CD14-positive monocyte (primary cell): ENCODE measurements around the gene FAM90A26. TPM values are rescaled to one million over a fixed set of nuclear protein-coding genes. Genes with fewer than 3 reads are reported as not detected.
"Not testable (repeated sequence)": the region's sequence is repeated elsewhere in the genome, so short reads cannot be mapped to it uniquely, and the experiment has no call there.

ENCODE experiments used
- DNase-seq, 3 donors: peaks; one replicate each; pipeline ENCODE4 v3.0.0-alpha.2; 2011 to 2022
- H2AFZ ChIP-seq: 2 replicates; pipeline ENCODE4 v1.6.0; 2012; ENCODE audit warnings: mild to moderate bottlenecking, low read depth, low read length, inconsistent platforms; ENCODE audit not compliant: insufficient read depth, poor library complexity, severe bottlenecking
- H3K27ac ChIP-seq, 2 donors: 1 replicate in 1 of 2; 2 replicates in 1 of 2; pipeline ENCODE4 v1.5.1; 2012 to 2013; ENCODE audit warnings: low read length in 2 of 2, control low read depth in 1 of 2, inconsistent platforms in 1 of 2, low read depth in 1 of 2, mild to moderate bottlenecking in 1 of 2
- H3K27me3 ChIP-seq, 2 donors: one replicate each; pipeline versions ENCODE4 v1.6.0 to v1.6.1; 2011 to 2013; ENCODE audit warnings: low read length in 2 of 2; ENCODE audit not compliant: control insufficient read depth in 2 of 2, insufficient read depth in 2 of 2
- H3K36me3 ChIP-seq, 2 donors: replicated peaks in 1 of 2; 1 replicate in 1 of 2; 2 replicates in 1 of 2; pipeline versions ENCODE4 v1.5.1 to v1.6.1; 2012 to 2013; ENCODE audit warnings: low read length in 2 of 2, control low read depth in 1 of 2, inconsistent platforms in 1 of 2, mild to moderate bottlenecking in 1 of 2; ENCODE audit not compliant: insufficient read depth in 2 of 2, control insufficient read depth in 1 of 2
- H3K4me1 ChIP-seq, 2 donors: 1 replicate in 1 of 2; 2 replicates in 1 of 2; pipeline versions ENCODE4 v1.5.1 to v1.6.1; 2012 to 2013; ENCODE audit warnings: low read length in 2 of 2, control low read depth in 1 of 2, inconsistent platforms in 1 of 2, mild to moderate bottlenecking in 1 of 2, moderate library complexity in 1 of 2; ENCODE audit not compliant: insufficient read depth in 2 of 2, control insufficient read depth in 1 of 2
- H3K4me2 ChIP-seq: replicated peaks from 2 replicates; pipeline ENCODE3; 2012; ENCODE audit warnings: low read length, moderate library complexity, mild to moderate bottlenecking; ENCODE audit not compliant: poor library complexity, severe bottlenecking; ENCODE audit errors: extremely low read depth
- H3K4me3 ChIP-seq, 3 experiments: fragments of 200-600 bp in 1 of 3; sonication (generic) in 1 of 3; replicated peaks in 1 of 3; 1 replicate in 2 of 3; 2 replicates in 1 of 3; pipeline ENCODE4 v1.5.1; 2011 to 2013; ENCODE audit warnings: low read length in 3 of 3, mild to moderate bottlenecking in 3 of 3, control low read depth in 2 of 3, low read depth in 2 of 3, inconsistent platforms in 1 of 3, moderate library complexity in 1 of 3
- H3K79me2 ChIP-seq: 2 replicates; pipeline ENCODE4 v1.6.0; 2012; ENCODE audit warnings: mild to moderate bottlenecking, control low read depth, inconsistent platforms, low read length, moderate library complexity; ENCODE audit not compliant: insufficient read depth
- H3K9ac ChIP-seq: 2 replicates; pipeline ENCODE4 v1.6.0; 2017; ENCODE audit warnings: low read length, mild to moderate bottlenecking; ENCODE audit not compliant: insufficient read depth, poor library complexity, severe bottlenecking
- H3K9me3 ChIP-seq, 2 donors: replicated peaks in 1 of 2; 1 replicate in 1 of 2; 2 replicates in 1 of 2; pipeline versions ENCODE4 v1.5.1 to v1.6.1; 2012 to 2013; ENCODE audit warnings: low read length in 2 of 2, control low read depth in 1 of 2; ENCODE audit not compliant: control insufficient read depth in 1 of 2, insufficient read depth in 1 of 2
- H4K20me1 ChIP-seq: 2 replicates; pipeline ENCODE4 v1.6.0; 2012; ENCODE audit warnings: mild to moderate bottlenecking, low read length, control low read depth, moderate library complexity; ENCODE audit not compliant: insufficient read depth
- H3K27ac Mint-ChIP-seq, 7 donors: one replicate each; pipeline ENCODE4 v1.8.0; 2020; ENCODE audit warnings: mild to moderate bottlenecking in 7 of 7, mixed read lengths in 7 of 7, moderate library complexity in 6 of 7, inconsistent platforms in 2 of 7
- H3K27me3 Mint-ChIP-seq, 3 donors: one replicate each; pipeline ENCODE4 v1.8.0; 2021 to 2022; ENCODE audit warnings: low read depth in 3 of 3, mild to moderate bottlenecking in 3 of 3, mixed read lengths in 3 of 3, moderate library complexity in 3 of 3, inconsistent platforms in 1 of 3
- H3K36me3 Mint-ChIP-seq, 2 donors: one replicate each; pipeline ENCODE4 v1.8.0; 2020; ENCODE audit warnings: mixed read lengths in 2 of 2, inconsistent platforms in 1 of 2, mild to moderate bottlenecking in 1 of 2
- H3K4me1 Mint-ChIP-seq: one replicate; pipeline ENCODE4 v1.8.0; 2020; ENCODE audit warnings: mild to moderate bottlenecking, mixed read lengths
- H3K4me3 Mint-ChIP-seq, 2 donors: one replicate each; pipeline ENCODE4 v1.8.0; 2020; ENCODE audit warnings: mild to moderate bottlenecking in 2 of 2, mixed read lengths in 2 of 2, moderate library complexity in 1 of 2
- H3K9me3 Mint-ChIP-seq, 7 donors: one replicate each; pipeline ENCODE4 v1.8.0; 2020 to 2022; ENCODE audit warnings: mixed read lengths in 7 of 7, mild to moderate bottlenecking in 6 of 7, moderate library complexity in 6 of 7, inconsistent platforms in 2 of 7
- WGBS: methylation state at CpG from one replicate; pipeline ENCODE4 v1.1.5; 2013; ENCODE audit warnings: missing lambda C conversion rate; ENCODE audit not compliant: insufficient coverage; 5-methylcytosine and 5-hydroxymethylcytosine counted together
- intact Hi-C, 2 donors: fragments of 100-400 bp; cut with micrococcal nuclease; formaldehyde crosslinking; loops; one replicate each; pipeline versions ENCODE4 v1.15.0 to v1.15.1; 2023
- polyA plus RNA-seq, 3 donors: library from polyadenylated mRNA; depleted of rRNA in 1 of 3; unstranded in 2 of 3; stranded (reverse) in 1 of 3; fragments of 300-500 nt in 2 of 3; fragments of >200 nt in 1 of 3; fragmentation: Illumina TruSeq in 2 of 3; gene quantifications; 1 replicate in 2 of 3; 2 replicates in 1 of 3; pipeline ENCODE4 v1.2.3, GENCODE V29; 2012 to 2021
- TF ChIP-seq, protein P1 (sequence below): fragments of 200-600 bp; IDR thresholded peaks from one replicate; pipeline ENCODE4 v1.8.0; 2022; ENCODE audit warnings: antibody characterized with exemption, mild to moderate bottlenecking

FAM90A26 gene
- polyA plus RNA-seq, 3 donors: not detected

DNA sequence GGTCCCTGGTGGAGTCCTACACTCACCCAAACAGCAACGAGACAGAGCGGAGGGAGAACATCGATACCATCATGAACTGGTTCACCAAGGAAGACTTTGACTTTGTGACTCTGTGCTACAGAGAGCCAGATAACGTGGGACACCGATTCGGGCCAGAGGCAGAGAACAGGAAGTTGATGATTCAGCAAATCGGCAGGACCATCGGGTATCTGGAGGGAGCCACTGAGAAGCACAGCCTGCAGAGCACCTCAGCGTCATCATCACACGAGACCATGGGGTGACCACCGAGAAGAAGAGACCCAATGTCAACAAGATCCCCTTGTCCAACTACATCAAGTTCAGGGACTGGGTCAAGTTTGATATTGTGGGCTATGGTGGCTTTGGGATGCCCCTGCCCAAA lies 29.2 kb upstream of the FAM90A26 start:
- H3K36me3 Mint-ChIP-seq, H2AFZ ChIP-seq, H3K9me3 ChIP-seq, H3K79me2 ChIP-seq, DNase-seq, intact Hi-C loops, H3K4me3 ChIP-seq, H4K20me1 ChIP-seq, H3K36me3 ChIP-seq, H3K4me1 ChIP-seq, H3K27me3 ChIP-seq, H3K9ac ChIP-seq, H3K4me2 ChIP-seq, H3K9me3 Mint-ChIP-seq, H3K27ac ChIP-seq, H3K4me1 Mint-ChIP-seq, H3K27ac Mint-ChIP-seq, H3K4me3 Mint-ChIP-seq, H3K27me3 Mint-ChIP-seq: not testable (repeated sequence)
- 29% methylated on average over 3 of the region's 11 CpGs for WGBS

DNA sequence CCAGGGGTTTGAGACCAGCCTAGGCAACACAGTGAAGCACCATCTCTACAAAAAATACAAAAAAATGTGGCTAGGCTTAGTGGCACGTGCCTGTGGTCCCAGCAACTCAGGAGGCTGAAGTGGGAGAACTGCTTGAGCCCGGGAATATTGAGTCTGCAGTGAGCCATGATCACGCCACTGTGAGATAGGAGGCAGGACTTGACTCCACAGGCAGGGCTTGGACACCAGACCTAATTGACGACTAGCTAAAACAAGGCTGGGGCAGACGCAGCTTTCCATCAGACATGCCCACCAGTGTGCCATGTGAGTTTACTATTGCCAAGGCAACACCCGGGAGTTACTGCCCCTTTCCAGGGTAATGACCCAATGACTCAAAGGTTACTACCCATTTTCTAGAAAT lies 27.4 kb upstream of the FAM90A26 start:
- H3K4me1 ChIP-seq, H3K4me1 Mint-ChIP-seq, H3K9me3 Mint-ChIP-seq, H3K36me3 Mint-ChIP-seq, H3K9ac ChIP-seq, H3K9me3 ChIP-seq, H3K27ac ChIP-seq, intact Hi-C loops, DNase-seq, H3K79me2 ChIP-seq, H3K36me3 ChIP-seq, H3K27me3 ChIP-seq, H3K4me3 Mint-ChIP-seq, H3K27me3 Mint-ChIP-seq, H2AFZ ChIP-seq, H3K4me2 ChIP-seq, H3K4me3 ChIP-seq, H3K27ac Mint-ChIP-seq, H4K20me1 ChIP-seq: not testable (repeated sequence)
- WGBS: 91% methylated on average over 4 of the region's 6 CpGs

DNA sequence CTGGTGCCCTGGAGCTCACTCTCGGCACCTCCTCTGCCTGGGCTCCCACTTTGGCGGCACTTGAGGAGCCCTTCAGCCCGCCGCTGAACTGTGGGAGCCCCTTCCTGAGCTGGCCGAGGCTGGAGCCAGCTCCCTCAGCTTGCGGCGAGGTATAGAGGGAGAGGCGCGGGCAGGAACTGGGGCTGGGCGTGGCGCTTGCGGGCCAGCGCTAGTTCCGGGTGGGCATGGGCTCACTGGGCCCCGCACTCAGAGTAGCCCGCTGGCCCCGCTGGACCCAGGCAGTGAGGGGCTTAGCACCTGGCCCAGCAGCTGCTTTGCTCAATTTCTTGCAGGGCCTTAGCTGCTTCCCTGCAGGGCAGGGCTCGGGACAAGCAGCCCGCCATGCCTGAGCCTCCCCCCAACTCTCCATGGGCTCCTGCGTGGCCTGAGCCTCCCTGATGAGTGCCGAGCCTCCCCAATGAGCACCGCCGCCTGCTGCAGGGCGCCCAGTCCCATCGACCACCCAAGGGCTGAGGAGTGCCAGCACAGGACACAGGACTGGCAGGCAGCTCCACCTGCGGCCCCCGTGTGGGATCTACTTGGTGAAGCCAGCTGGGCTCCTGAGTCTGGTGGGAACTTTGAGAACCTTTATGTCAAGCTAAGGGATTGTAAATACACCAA lies 26.7 kb upstream of the FAM90A26 start:
- no peaks in the 10 kb centered on the region for H3K79me2 ChIP-seq
- H3K27ac Mint-ChIP-seq: no peak overlapping the region
- no peaks in the 10 kb centered on the region for H3K9me3 ChIP-seq
- H3K27me3 Mint-ChIP-seq: peaks cover 0 to 1% (median 0%) of the 10 kb centered on the region in 3 donors
- no peak for DNase-seq
- no peaks in the 10 kb centered on the region for H4K20me1 ChIP-seq
- no peaks in the 10 kb centered on the region for H3K27me3 ChIP-seq
- H3K4me1 Mint-ChIP-seq: peaks cover 5% of the 10 kb centered on the region
- H3K4me3 Mint-ChIP-seq: no peak overlapping the region
- no peak overlapping the region for H3K27ac ChIP-seq
- peaks cover 2 to 3% of the 10 kb centered on the region in 2 donors for H3K36me3 Mint-ChIP-seq
- H3K4me2 ChIP-seq: no peak overlapping the region
- H2AFZ ChIP-seq: no peak overlapping the region
- TF ChIP-seq, protein P1, sequence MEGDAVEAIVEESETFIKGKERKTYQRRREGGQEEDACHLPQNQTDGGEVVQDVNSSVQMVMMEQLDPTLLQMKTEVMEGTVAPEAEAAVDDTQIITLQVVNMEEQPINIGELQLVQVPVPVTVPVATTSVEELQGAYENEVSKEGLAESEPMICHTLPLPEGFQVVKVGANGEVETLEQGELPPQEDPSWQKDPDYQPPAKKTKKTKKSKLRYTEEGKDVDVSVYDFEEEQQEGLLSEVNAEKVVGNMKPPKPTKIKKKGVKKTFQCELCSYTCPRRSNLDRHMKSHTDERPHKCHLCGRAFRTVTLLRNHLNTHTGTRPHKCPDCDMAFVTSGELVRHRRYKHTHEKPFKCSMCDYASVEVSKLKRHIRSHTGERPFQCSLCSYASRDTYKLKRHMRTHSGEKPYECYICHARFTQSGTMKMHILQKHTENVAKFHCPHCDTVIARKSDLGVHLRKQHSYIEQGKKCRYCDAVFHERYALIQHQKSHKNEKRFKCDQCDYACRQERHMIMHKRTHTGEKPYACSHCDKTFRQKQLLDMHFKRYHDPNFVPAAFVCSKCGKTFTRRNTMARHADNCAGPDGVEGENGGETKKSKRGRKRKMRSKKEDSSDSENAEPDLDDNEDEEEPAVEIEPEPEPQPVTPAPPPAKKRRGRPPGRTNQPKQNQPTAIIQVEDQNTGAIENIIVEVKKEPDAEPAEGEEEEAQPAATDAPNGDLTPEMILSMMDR: no peak
- H3K9me3 Mint-ChIP-seq: peaks cover 0 to 9% (median 2%) of the 10 kb centered on the region in 7 donors
- no peaks in the 10 kb centered on the region for H3K36me3 ChIP-seq
- intact Hi-C loops: no loop called here
- WGBS: 96% methylated on average over 27 of the region's 27 CpGs
- no peak overlapping the region for H3K9ac ChIP-seq
- no peak overlapping the region for H3K4me3 ChIP-seq
- no peaks in the 10 kb centered on the region for H3K4me1 ChIP-seq
